DND-41 (cell line): Measurements from ENCODE around the gene LRRC3.

Experiments used
- ATAC-seq: fragments of 200-7000 bp; cut with Tn5 transposase; 3 replicates; pipeline ENCODE4 v1.9.1; 2021; ENCODE audit warnings: low read depth; ENCODE audit not compliant: insufficient read depth
- DNase-seq: peaks from one replicate; pipeline ENCODE4 v3.0.0-alpha.2; 2020
- H2AFZ ChIP-seq: 2 replicates; pipeline ENCODE4 v1.6.0; 2012; ENCODE audit warnings: low read depth, low read length
- H3K27ac ChIP-seq: 2 replicates; pipeline ENCODE4 v1.5.1; 2012; ENCODE audit warnings: low read length, inconsistent platforms
- H3K27me3 ChIP-seq: fragments of 200-600 bp; sonication (generic); 2 replicates; pipeline ENCODE4 v1.6.0; 2012; ENCODE audit warnings: low read length, mild to moderate bottlenecking, inconsistent platforms; ENCODE audit not compliant: insufficient read depth, poor library complexity
- H3K36me3 ChIP-seq: 2 replicates; pipeline ENCODE4 v1.5.1; 2012; ENCODE audit warnings: low read length, inconsistent platforms; ENCODE audit not compliant: insufficient read depth
- H3K4me1 ChIP-seq: 2 replicates; pipeline ENCODE4 v1.5.1; 2012; ENCODE audit warnings: mild to moderate bottlenecking, low read length; ENCODE audit not compliant: insufficient read depth
- H3K4me2 ChIP-seq: 2 replicates; pipeline ENCODE4 v1.6.0; 2012; ENCODE audit warnings: mild to moderate bottlenecking, moderate library complexity, low read length, inconsistent platforms; ENCODE audit not compliant: insufficient read depth
- H3K4me3 ChIP-seq, 2 experiments: fragments of 200-600 bp in 1 of 2; shearing (Covaris generic) in 1 of 2; 2 replicates each; pipeline ENCODE4 v1.5.1; 2012 to 2016; ENCODE audit warnings: inconsistent platforms in 2 of 2, low read length in 2 of 2, mild to moderate bottlenecking in 2 of 2, low read depth in 1 of 2, moderate library complexity in 1 of 2
- H3K79me2 ChIP-seq: 2 replicates; pipeline ENCODE4 v1.6.0; 2012; ENCODE audit warnings: low read length, inconsistent platforms; ENCODE audit not compliant: insufficient read depth
- H3K9ac ChIP-seq: 2 replicates; pipeline ENCODE4 v1.6.0; 2012; ENCODE audit warnings: low read depth, mild to moderate bottlenecking, inconsistent platforms, low read length, moderate library complexity
- H3K9me3 ChIP-seq: 2 replicates; pipeline ENCODE4 v1.5.1; 2012; ENCODE audit warnings: low read length, moderate library complexity, mild to moderate bottlenecking, inconsistent platforms; ENCODE audit not compliant: insufficient read depth, severe bottlenecking
- H4K20me1 ChIP-seq: 2 replicates; pipeline ENCODE4 v1.6.0; 2012; ENCODE audit warnings: low read length; ENCODE audit not compliant: insufficient read depth
- EZH2 ChIP-seq: IDR thresholded peaks from 3 replicates; pipeline ENCODE4 v1.6.1; 2012; ENCODE audit warnings: borderline replicate concordance, low read depth, mild to moderate bottlenecking, moderate library complexity, low read length, inconsistent platforms; ENCODE audit not compliant: severe bottlenecking
- TF ChIP-seq, protein P1 (sequence below): IDR thresholded peaks from 2 replicates; pipeline ENCODE4 v1.5.1; 2012; ENCODE audit warnings: borderline replicate concordance, low read length, moderate library complexity, mild to moderate bottlenecking; ENCODE audit not compliant: poor library complexity, severe bottlenecking; ENCODE audit errors: extremely low read depth

LRRC3 gene

DNA sequence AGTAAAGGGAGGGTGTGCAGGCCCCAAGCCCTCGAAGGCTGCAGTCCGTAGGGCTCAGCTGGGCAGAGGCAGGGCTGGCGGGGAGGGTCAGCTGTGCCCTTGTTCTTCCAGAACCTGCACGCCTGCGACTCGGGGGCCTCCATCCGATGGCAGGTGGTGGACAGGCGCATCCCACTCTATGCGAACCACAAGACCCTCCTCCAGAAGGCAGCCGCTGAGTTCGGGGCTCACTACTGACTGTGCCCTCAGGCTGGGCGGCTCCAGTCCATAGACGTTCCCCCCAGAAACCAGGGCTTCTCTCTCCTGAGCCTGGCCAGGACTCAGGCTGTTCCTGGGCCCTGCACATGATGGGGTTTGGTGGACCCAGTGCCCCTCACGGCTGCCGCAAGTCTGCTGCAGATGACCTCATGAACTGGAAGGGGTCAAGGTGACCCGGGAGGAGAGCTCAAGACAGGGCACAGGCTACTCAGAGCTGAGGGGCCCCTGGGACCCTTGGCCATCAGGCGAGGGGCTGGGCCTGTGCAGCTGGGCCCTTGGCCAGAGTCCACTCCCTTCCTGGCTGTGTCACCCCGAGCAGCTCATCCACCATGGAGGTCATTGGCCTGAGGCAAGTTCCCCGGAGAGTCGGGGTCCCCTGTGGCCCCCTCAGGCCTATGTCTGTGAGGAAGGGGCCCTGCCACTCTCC is 13.6 kb upstream of the LRRC3 start:
- no peaks in the 10 kb centered on the region for H4K20me1 ChIP-seq
- H3K4me2 ChIP-seq, result no peak overlapping the region
- H3K9ac ChIP-seq, result no peak overlapping the region
- H3K4me1 ChIP-seq, result no peaks in the 10 kb centered on the region
- DNase-seq (no peak), ATAC-seq (no peak)
- no peaks in the 10 kb centered on the region for H3K9me3 ChIP-seq
- H3K27ac ChIP-seq, result no peak overlapping the region
- no peaks in the 10 kb centered on the region for H3K36me3 ChIP-seq
- TF ChIP-seq, protein P1, sequence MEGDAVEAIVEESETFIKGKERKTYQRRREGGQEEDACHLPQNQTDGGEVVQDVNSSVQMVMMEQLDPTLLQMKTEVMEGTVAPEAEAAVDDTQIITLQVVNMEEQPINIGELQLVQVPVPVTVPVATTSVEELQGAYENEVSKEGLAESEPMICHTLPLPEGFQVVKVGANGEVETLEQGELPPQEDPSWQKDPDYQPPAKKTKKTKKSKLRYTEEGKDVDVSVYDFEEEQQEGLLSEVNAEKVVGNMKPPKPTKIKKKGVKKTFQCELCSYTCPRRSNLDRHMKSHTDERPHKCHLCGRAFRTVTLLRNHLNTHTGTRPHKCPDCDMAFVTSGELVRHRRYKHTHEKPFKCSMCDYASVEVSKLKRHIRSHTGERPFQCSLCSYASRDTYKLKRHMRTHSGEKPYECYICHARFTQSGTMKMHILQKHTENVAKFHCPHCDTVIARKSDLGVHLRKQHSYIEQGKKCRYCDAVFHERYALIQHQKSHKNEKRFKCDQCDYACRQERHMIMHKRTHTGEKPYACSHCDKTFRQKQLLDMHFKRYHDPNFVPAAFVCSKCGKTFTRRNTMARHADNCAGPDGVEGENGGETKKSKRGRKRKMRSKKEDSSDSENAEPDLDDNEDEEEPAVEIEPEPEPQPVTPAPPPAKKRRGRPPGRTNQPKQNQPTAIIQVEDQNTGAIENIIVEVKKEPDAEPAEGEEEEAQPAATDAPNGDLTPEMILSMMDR, result no peak
- no peak for TF ChIP-seq EZH2
- H3K27me3 ChIP-seq, result no peaks in the 10 kb centered on the region
- H3K79me2 ChIP-seq, result no peaks in the 10 kb centered on the region
- no peak overlapping the region for H3K4me3 ChIP-seq
- H2AFZ ChIP-seq, result no peak overlapping the region

DNA sequence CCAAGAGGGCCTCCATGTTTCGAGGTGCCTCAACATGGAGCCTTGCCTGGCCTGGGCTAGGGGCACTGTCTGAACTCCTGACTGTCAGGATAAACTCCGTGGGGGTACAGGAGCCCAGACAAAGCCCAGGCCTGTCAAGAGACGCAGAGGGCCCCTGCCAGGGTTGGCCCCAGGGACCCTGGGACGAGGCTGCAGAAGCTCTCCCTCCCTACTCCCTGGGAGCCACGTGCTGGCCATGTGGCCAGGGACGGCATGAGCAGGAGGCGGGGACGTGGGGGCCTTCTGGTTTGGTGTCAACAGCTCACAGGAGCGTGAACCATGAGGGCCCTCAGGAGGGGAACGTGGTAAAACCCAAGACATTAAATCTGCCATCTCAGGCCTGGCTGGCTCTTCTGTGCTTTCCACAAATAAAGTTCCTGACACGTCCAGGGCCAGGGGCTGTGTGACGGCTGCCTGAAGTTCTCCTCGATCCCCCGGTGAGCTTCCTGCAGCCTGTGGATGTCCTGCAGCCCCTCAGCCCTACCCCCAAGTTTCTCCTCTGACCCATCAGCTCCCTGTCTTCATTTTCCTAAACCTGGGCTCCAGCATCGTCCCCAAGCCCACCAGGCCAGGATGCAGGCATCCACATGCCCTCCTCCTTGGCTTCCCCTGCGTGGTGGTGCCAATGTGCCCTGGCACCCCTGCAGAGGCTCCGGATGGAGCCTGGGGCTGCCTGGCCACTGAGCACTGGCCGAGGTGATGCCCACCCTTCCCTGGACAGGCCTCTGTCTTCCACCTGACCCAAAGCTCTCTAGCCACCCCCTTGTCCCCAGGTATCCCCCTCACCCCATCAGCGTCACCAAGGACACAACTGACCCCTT is 12.8 kb upstream of the LRRC3 start:
- no peaks in the 10 kb centered on the region for H3K9me3 ChIP-seq
- no peaks in the 10 kb centered on the region for H4K20me1 ChIP-seq
- no peak overlapping the region for H2AFZ ChIP-seq
- H3K9ac ChIP-seq, result no peak overlapping the region
- no peaks in the 10 kb centered on the region for H3K36me3 ChIP-seq
- no peaks in the 10 kb centered on the region for H3K27me3 ChIP-seq
- H3K4me2 ChIP-seq, result no peak overlapping the region
- no peaks in the 10 kb centered on the region for H3K4me1 ChIP-seq
- H3K4me3 ChIP-seq, result no peak overlapping the region
- H3K79me2 ChIP-seq, result no peaks in the 10 kb centered on the region
- DNase-seq (no peak), ATAC-seq (no peak)
- TF ChIP-seq, protein P1, result no peak
- H3K27ac ChIP-seq, result no peak overlapping the region

DNA sequence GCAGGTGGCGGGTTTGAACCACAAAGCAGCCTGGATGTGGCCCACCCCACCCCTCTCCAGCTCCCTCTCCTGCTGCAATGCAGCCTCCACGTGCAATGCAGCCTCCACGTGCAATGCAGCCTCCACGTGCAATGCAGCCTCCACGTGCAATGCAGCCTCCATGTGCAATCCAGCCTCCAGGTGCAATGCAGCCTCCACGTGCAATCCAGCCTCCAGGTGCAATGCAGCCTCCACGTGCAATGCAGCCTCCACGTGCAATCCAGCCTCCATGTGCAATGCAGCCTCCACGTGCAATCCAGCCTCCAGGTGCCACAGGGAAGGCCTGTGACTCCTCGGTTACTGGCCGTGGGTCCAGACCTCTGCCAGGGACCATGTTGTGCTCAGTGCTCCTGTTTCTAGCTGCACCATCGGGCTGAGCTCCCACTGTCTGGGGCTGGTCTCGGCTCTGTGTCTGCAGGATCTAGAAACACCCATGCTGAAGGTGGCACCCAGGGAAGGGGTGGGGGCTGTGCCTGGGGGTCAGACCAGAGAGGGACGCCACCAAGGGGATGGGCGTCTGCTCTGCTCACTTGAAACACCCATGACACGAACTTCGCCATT is 11.9 kb upstream of the LRRC3 start:
- H3K27me3 ChIP-seq, result no peaks in the 10 kb centered on the region
- no peak for TF ChIP-seq EZH2
- TF ChIP-seq, protein P1, result no peak
- no peaks in the 10 kb centered on the region for H3K4me1 ChIP-seq
- H3K9me3 ChIP-seq, result no peaks in the 10 kb centered on the region
- H3K79me2 ChIP-seq, result no peaks in the 10 kb centered on the region
- no peaks in the 10 kb centered on the region for H4K20me1 ChIP-seq
- H3K4me2 ChIP-seq, result no peak overlapping the region
- H2AFZ ChIP-seq, result no peak overlapping the region
- ATAC-seq, result no peak
- no peak for DNase-seq
- no peak overlapping the region for H3K9ac ChIP-seq
- H3K27ac ChIP-seq, result no peak overlapping the region
- H3K4me3 ChIP-seq, result no peak overlapping the region
- H3K36me3 ChIP-seq, result no peaks in the 10 kb centered on the region
